ENCODE data around the gene GPS2. TPM values are rescaled to one million over a fixed set of nuclear protein-coding genes. Genes with fewer than 3 reads are reported as not detected.

Gene GPS2
- total and polyA plus RNA-seq, 2 donors (not counting 3 experiments of a cell fraction or from before 2014, with no cell fraction given), result 51.6 to 132 TPM

- POLR2A ChIA-PET, result no interaction called here
- peak; percentile 74 for DNase-seq (ENCODE audit: low read depth, low spot score)
- BruUV-seq (replicated peaks), result no TSS peak
These were observed 18.8 kb downstream of the GPS2 start for GRCh38 chr17:7296189-7296861.

More at GRCh38 chr17:7296189-7296861, 18.8 kb downstream of the GPS2 start:
- dilution Hi-C loops (cut with MboI; ENCODE audit: extremely low pct_ligation_motif_present, low sequenced_read_pairs), result no loop called here
- peak; percentile 77 for FAIRE-seq
- peaks cover 16 to 26% of the 10 kb centered on the region in 2 experiments for H3K27me3 ChIP-seq (ENCODE audit: control insufficient read depth in 2 of 2, insufficient read depth in 2 of 2, low read length in 2 of 2)
- H3K4me1 ChIP-seq (ENCODE audit: control insufficient read depth, extremely low read depth, insufficient read depth, low read length), result peaks cover 8% of the 10 kb centered on the region
- H3K9ac ChIP-seq (replicated peaks; ENCODE audit: extremely low read depth, insufficient read depth, low read length), result no peak overlapping the region
- TF ChIP-seq MAX (IDR thresholded peaks at IDR 0.05; ENCODE audit: insufficient read depth, insufficient read length) (peak; percentile 92), JUN (IDR thresholded peaks at IDR 0.05; ENCODE audit: borderline replicate concordance, insufficient read depth, insufficient read length, low read depth) (no peak), EZH2 (IDR thresholded peaks at IDR 0.05; ENCODE audit: borderline replicate concordance, low read depth, low read length, severe bottlenecking) (no peak), GATA2 (IDR thresholded peaks at IDR 0.05; ENCODE audit: insufficient read depth, insufficient read length, low read depth, low read length) (no peak), POLR2A (IDR thresholded peaks at IDR 0.05; ENCODE audit: low read depth, low read length) (no peak), FOS (IDR thresholded peaks at IDR 0.05; ENCODE audit: borderline replicate concordance, insufficient read depth, low read length) (no peak), POLR2AphosphoS5 (IDR thresholded peaks at IDR 0.05; ENCODE audit: insufficient read depth, low read depth, low read length) (peak; percentile 42), MYC (IDR thresholded peaks at IDR 0.05; ENCODE audit: low read depth, low read length) (peak; percentile 44), CTCF (IDR thresholded peaks at IDR 0.05; ENCODE audit: extremely low read depth in 1 of 2, insufficient read depth in 1 of 2, low read depth in 1 of 2, low read length in 2 of 2) (peak; percentile 88 to 97)
- H3K4me3 ChIP-seq (replicated peaks in 1 of 3; ENCODE audit: insufficient read depth in 1 of 3, low read depth in 1 of 3, low read length in 3 of 3), result no peak overlapping the region
- no peaks in the 10 kb centered on the region for H4K20me1 ChIP-seq (replicated peaks; ENCODE audit: control insufficient read depth, extremely low read depth, insufficient read depth, low read length)
- intact Hi-C loops (cut with micrococcal nuclease), result loop anchor here (1.0 to 5.0 kb wide), 6 partner anchors 16 to 251 kb away; partner anchors contain the start of gene ELP5
- H3K36me3 ChIP-seq (ENCODE audit: control insufficient read depth in 2 of 2, extremely low read depth in 1 of 2, insufficient read depth in 2 of 2, low read length in 2 of 2), result no peaks in the 10 kb centered on the region
- no peaks in the 10 kb centered on the region for H3K9me1 ChIP-seq (replicated peaks; ENCODE audit: control insufficient read depth, extremely low read depth, insufficient read depth, low read length)
- no peak overlapping the region for H3K27ac ChIP-seq (ENCODE audit: insufficient read depth, low read depth, low read length)
- H3K4me2 ChIP-seq (ENCODE audit: insufficient read depth, low read length), result no peak overlapping the region
- H3K9me3 ChIP-seq (replicated peaks; ENCODE audit: control insufficient read depth, insufficient read depth, low read length), result no peaks in the 10 kb centered on the region
- CTCF ChIA-PET, result interaction anchor here (0.5 to 3.6 kb wide), 42 partner anchors 9 to 437 kb away, joined by 3 to 170 read pairs (median 5); partner anchors contain the start of genes ACADVL, ACAP1, CTDNEP1 and DLG4
- no peaks in the 10 kb centered on the region for H3K79me2 ChIP-seq (ENCODE audit: control insufficient read depth, insufficient read depth, low read length)
- H2AFZ ChIP-seq (ENCODE audit: low read depth, low read length), result peak overlapping the region; percentile 75

Data from endothelial cell of umbilical vein (primary cell).